Stimulated activated effector memory CD8-positive, alpha-beta T cell treated with anti-CD3 and anti-CD28 coated beads, Interleukin-12 subunit alpha, Interleukin-12 subunit beta, amount 100 ng/mL, for 72 hours (primary cell): ENCODE measurements around the gene ZNF324.
"Not testable (repeated sequence)": the region's sequence is repeated elsewhere in the genome, so short reads cannot be mapped to it uniquely, and the experiment has no call there.

Source experiments
- ATAC-seq: fragments of 150-1000 bp; cut with Tn5 transposase; 2 replicates; pipeline ENCODE4 v1.10.0; 2021
- DNase-seq, 2 donors: peaks; one replicate each; pipeline ENCODE4 v3.0.0; 2021 to 2022; ENCODE audit warnings: low spot score in 2 of 2
- H3K27ac Mint-ChIP-seq: one replicate; pipeline ENCODE4 v1.8.0; 2022; ENCODE audit warnings: mild to moderate bottlenecking, mixed read lengths
- H3K36me3 Mint-ChIP-seq: one replicate; pipeline ENCODE4 v1.8.0; 2022; ENCODE audit warnings: mild to moderate bottlenecking, mixed read lengths
- H3K4me1 Mint-ChIP-seq: one replicate; pipeline ENCODE4 v1.8.0; 2022; ENCODE audit warnings: mixed read lengths
- H3K4me3 Mint-ChIP-seq: one replicate; pipeline ENCODE4 v1.8.0; 2022; ENCODE audit warnings: mild to moderate bottlenecking, mixed read lengths
- H3K9me3 Mint-ChIP-seq: one replicate; pipeline ENCODE4 v1.8.0; 2022; ENCODE audit warnings: mixed read lengths

Gene ZNF324

GRCh38 chr19:58466760-58467589 lies at the start of gene ZNF324:
Gene ZNF324, plus strand, starts transcription at chr19:58467080. Its CDS starts 2,106 bp downstream, at chr19:58469186.
- ATAC-seq = peak; percentile 97
- Mint-ChIP-seq H3K27ac (peak within 1 kb of the TSS; percentile 83), H3K4me3 (peak within 1 kb of the TSS; percentile 87), H3K4me1 (peaks cover 24% of the 10 kb centered on the region), H3K36me3 (peaks cover 26% of the 10 kb centered on the region), H3K9me3 (no peaks in the 10 kb centered on the region)
- DNase-seq = peak; percentile 90 to 98

- no peak overlapping the region for H3K27ac Mint-ChIP-seq
- no peaks in the 10 kb centered on the region for H3K4me1 Mint-ChIP-seq
- peaks cover 25% of the 10 kb centered on the region for H3K9me3 Mint-ChIP-seq
- no peak for DNase-seq
- ATAC-seq = no peak
- no peak overlapping the region for H3K4me3 Mint-ChIP-seq
- peaks cover 11% of the 10 kb centered on the region for H3K36me3 Mint-ChIP-seq
Measured at GRCh38 chr19:58428617-58429016, 38.3 kb upstream of the ZNF324 start.

GRCh38 chr19:58429745-58430144 lies 37.1 kb upstream of the ZNF324 start:
- Mint-ChIP-seq H3K36me3 (peaks cover 22% of the 10 kb centered on the region), H3K9me3 (peaks cover 25% of the 10 kb centered on the region), H3K27ac (no peak overlapping the region), H3K4me3 (no peak overlapping the region), H3K4me1 (no peaks in the 10 kb centered on the region)
- no peak for DNase-seq
- ATAC-seq = no peak

GRCh38 chr19:58434217-58434616 lies 32.7 kb upstream of the ZNF324 start:
- Mint-ChIP-seq H3K36me3 (peaks cover 54% of the 10 kb centered on the region), H3K9me3 (peaks cover 29% of the 10 kb centered on the region), H3K27ac (no peak overlapping the region)

GRCh38 chr19:58439576-58440554 lies 27.0 kb upstream of the ZNF324 start, which contains the start of gene ZNF132:
Gene ZNF132, minus strand, starts transcription at chr19:58440153. Its CDS starts 332 bp downstream, at chr19:58439821.
- Mint-ChIP-seq H3K9me3 (peaks cover 28% of the 10 kb centered on the region), H3K36me3 (peaks cover 43% of the 10 kb centered on the region), H3K4me1 (peaks cover 33% of the 10 kb centered on the region), H3K27ac (peak within 1 kb of the TSS; percentile 96), H3K4me3 (peak within 1 kb of the TSS; percentile 91)
- DNase-seq = peak; percentile 70 to 91
- ATAC-seq = peak; percentile 99

More at GRCh38 chr19:58434217-58434616, 32.7 kb upstream of the ZNF324 start:
- H3K4me3 Mint-ChIP-seq = no peak overlapping the region
- peaks cover 14% of the 10 kb centered on the region for H3K4me1 Mint-ChIP-seq
- DNase-seq (no peak), ATAC-seq (no peak)

- peak overlapping the region; percentile 91 for H3K4me3 Mint-ChIP-seq
- peaks cover 28% of the 10 kb centered on the region for H3K9me3 Mint-ChIP-seq
- DNase-seq = no peak
- no peak for ATAC-seq
- peaks cover 33% of the 10 kb centered on the region for H3K4me1 Mint-ChIP-seq
- peaks cover 36% of the 10 kb centered on the region for H3K36me3 Mint-ChIP-seq
- peak overlapping the region; percentile 96 for H3K27ac Mint-ChIP-seq
Measured at GRCh38 chr19:58440556-58440955, 26.3 kb upstream of the ZNF324 start.

GRCh38 chr19:58442986-58443385 lies 23.9 kb upstream of the ZNF324 start:
- H3K4me3 Mint-ChIP-seq, ATAC-seq, H3K27ac Mint-ChIP-seq, DNase-seq: not testable (repeated sequence)
- Mint-ChIP-seq H3K4me1 (peaks cover 30% of the 10 kb centered on the region), H3K9me3 (peaks cover 16% of the 10 kb centered on the region), H3K36me3 (peaks cover 12% of the 10 kb centered on the region)

- H3K4me3 Mint-ChIP-seq, DNase-seq, H3K27ac Mint-ChIP-seq, ATAC-seq, H3K9me3 Mint-ChIP-seq, H3K36me3 Mint-ChIP-seq: not testable (repeated sequence)
- peaks cover 34% of the 10 kb centered on the region for H3K4me1 Mint-ChIP-seq
Measured at GRCh38 chr19:58448860-58449259, 18.0 kb upstream of the ZNF324 start.

GRCh38 chr19:58449980-58450379 lies 16.9 kb upstream of the ZNF324 start:
- Mint-ChIP-seq H3K36me3 (peaks cover 11% of the 10 kb centered on the region), H3K4me3 (peak overlapping the region; percentile 84), H3K4me1 (peaks cover 38% of the 10 kb centered on the region)
- not testable (repeated sequence) for H3K27ac Mint-ChIP-seq, ATAC-seq, DNase-seq, H3K9me3 Mint-ChIP-seq

- Mint-ChIP-seq H3K4me1 (peaks cover 38% of the 10 kb centered on the region), H3K9me3 (peaks cover 6% of the 10 kb centered on the region), H3K36me3 (peaks cover 14% of the 10 kb centered on the region), H3K27ac (peak overlapping the region; percentile 85), H3K4me3 (peak overlapping the region; percentile 84)
- DNase-seq = no peak
- no peak for ATAC-seq
Measured at GRCh38 chr19:58450856-58451357, 16.0 kb upstream of the ZNF324 start.

- peaks cover 18% of the 10 kb centered on the region for H3K36me3 Mint-ChIP-seq
- H3K9me3 Mint-ChIP-seq = peaks cover 6% of the 10 kb centered on the region
- peak within 1 kb of the TSS; percentile 84 for H3K4me3 Mint-ChIP-seq
- H3K4me1 Mint-ChIP-seq = peaks cover 38% of the 10 kb centered on the region
- DNase-seq (peak; percentile 89 to 96), ATAC-seq (peak; percentile 98)
- H3K27ac Mint-ChIP-seq = peak within 1 kb of the TSS; percentile 85
Measured at GRCh38 chr19:58451358-58452101, 15.3 kb upstream of the ZNF324 start, which contains the start of gene ZNF324B. Gene ZNF324B, plus strand, starts transcription at chr19:58451622. Its CDS starts 2,080 bp downstream, at chr19:58453702.

- Mint-ChIP-seq H3K36me3 (peaks cover 19% of the 10 kb centered on the region), H3K9me3 (no peaks in the 10 kb centered on the region), H3K4me1 (peaks cover 32% of the 10 kb centered on the region), H3K27ac (peak overlapping the region; percentile 42), H3K4me3 (no peak overlapping the region)
- ATAC-seq (no peak), DNase-seq (no peak)
Measured at GRCh38 chr19:58453743-58454142, 13.1 kb upstream of the ZNF324 start.

GRCh38 chr19:58455306-58455705 lies 11.6 kb upstream of the ZNF324 start:
- no peak overlapping the region for H3K4me3 Mint-ChIP-seq
- no peak overlapping the region for H3K27ac Mint-ChIP-seq
- no peaks in the 10 kb centered on the region for H3K9me3 Mint-ChIP-seq
- H3K4me1 Mint-ChIP-seq = peaks cover 32% of the 10 kb centered on the region
- DNase-seq (no peak), ATAC-seq (no peak)
- H3K36me3 Mint-ChIP-seq = peaks cover 19% of the 10 kb centered on the region

- Mint-ChIP-seq H3K9me3 (no peaks in the 10 kb centered on the region), H3K36me3 (peaks cover 19% of the 10 kb centered on the region), H3K27ac (no peak overlapping the region), H3K4me3 (no peak overlapping the region), H3K4me1 (peaks cover 26% of the 10 kb centered on the region)
- DNase-seq = no peak
- no peak for ATAC-seq
Measured at GRCh38 chr19:58456111-58456510, 10.8 kb upstream of the ZNF324 start.
